Central memory CD8-positive, alpha-beta T cell (primary cell): Measurements from ENCODE around the gene SGCD.

Source experiments
- ATAC-seq: fragments of 150-1000 bp; cut with Tn5 transposase; replicated peaks from 2 replicates; pipeline ENCODE4 v1.10.0; 2022; ENCODE audit warnings: mild to moderate bottlenecking, moderate FRiP score, moderate number of reproducible peaks; ENCODE audit not compliant: poor library complexity, severe bottlenecking; ENCODE audit errors: extremely low read depth
- DNase-seq, 2 donors: peaks; one replicate each; pipeline ENCODE4 v3.0.0; 2021; ENCODE audit warnings: low spot score in 2 of 2
- H3K27ac Mint-ChIP-seq: one replicate; pipeline ENCODE4 v1.8.0; 2022; ENCODE audit warnings: low read depth, mild to moderate bottlenecking, moderate library complexity, mixed read lengths
- H3K27me3 Mint-ChIP-seq: one replicate; pipeline ENCODE4 v1.8.0; 2022; ENCODE audit warnings: mixed read lengths
- H3K36me3 Mint-ChIP-seq: one replicate; pipeline ENCODE4 v1.8.0; 2022; ENCODE audit warnings: mild to moderate bottlenecking, moderate library complexity, mixed read lengths; ENCODE audit not compliant: insufficient read depth
- H3K4me1 Mint-ChIP-seq: one replicate; pipeline ENCODE4 v1.8.0; 2022; ENCODE audit warnings: mixed read lengths
- H3K4me3 Mint-ChIP-seq: one replicate; pipeline ENCODE4 v1.8.0; 2022; ENCODE audit warnings: mild to moderate bottlenecking, moderate library complexity, mixed read lengths
- H3K9me3 Mint-ChIP-seq: one replicate; pipeline ENCODE4 v1.8.0; 2022; ENCODE audit warnings: mixed read lengths

SGCD gene

GRCh38 chr5:156419661-156420060 is 92.7 kb downstream of the SGCD start:
- Mint-ChIP-seq H3K36me3 (no peaks in the 10 kb centered on the region), H3K27me3 (peaks cover 6% of the 10 kb centered on the region), H3K4me1 (no peaks in the 10 kb centered on the region), H3K4me3 (no peak overlapping the region), H3K27ac (no peak overlapping the region), H3K9me3 (no peaks in the 10 kb centered on the region)
- DNase-seq, result no peak
- ATAC-seq, result no peak

- Mint-ChIP-seq H3K9me3 (no peaks in the 10 kb centered on the region), H3K4me1 (no peaks in the 10 kb centered on the region), H3K36me3 (no peaks in the 10 kb centered on the region), H3K4me3 (no peak overlapping the region), H3K27ac (no peak overlapping the region), H3K27me3 (peaks cover 16% of the 10 kb centered on the region)
- ATAC-seq (no peak), DNase-seq (no peak)
These were observed 93.7 kb downstream of the SGCD start for GRCh38 chr5:156420665-156421064.

GRCh38 chr5:156421798-156422197 is 94.8 kb downstream of the SGCD start:
- ATAC-seq, result no peak
- Mint-ChIP-seq H3K4me1 (no peaks in the 10 kb centered on the region), H3K27ac (no peak overlapping the region), H3K27me3 (peaks cover 23% of the 10 kb centered on the region), H3K36me3 (no peaks in the 10 kb centered on the region), H3K4me3 (no peak overlapping the region), H3K9me3 (no peaks in the 10 kb centered on the region)
- no peak for DNase-seq

GRCh38 chr5:156423597-156423996 is 96.6 kb downstream of the SGCD start:
- no peaks in the 10 kb centered on the region for H3K4me1 Mint-ChIP-seq
- no peaks in the 10 kb centered on the region for H3K36me3 Mint-ChIP-seq
- H3K4me3 Mint-ChIP-seq, result no peak overlapping the region
- ATAC-seq (no peak), DNase-seq (no peak)
- H3K27me3 Mint-ChIP-seq, result peaks cover 39% of the 10 kb centered on the region
- H3K27ac Mint-ChIP-seq, result no peak overlapping the region
- H3K9me3 Mint-ChIP-seq, result no peaks in the 10 kb centered on the region

- no peaks in the 10 kb centered on the region for H3K4me1 Mint-ChIP-seq
- no peak overlapping the region for H3K4me3 Mint-ChIP-seq
- peaks cover 72% of the 10 kb centered on the region for H3K27me3 Mint-ChIP-seq
- ATAC-seq, result no peak
- H3K27ac Mint-ChIP-seq, result no peak overlapping the region
- no peak for DNase-seq
- no peaks in the 10 kb centered on the region for H3K9me3 Mint-ChIP-seq
- H3K36me3 Mint-ChIP-seq, result no peaks in the 10 kb centered on the region
These were observed 100.4 kb downstream of the SGCD start for GRCh38 chr5:156427315-156427714.

- ATAC-seq (no peak), DNase-seq (no peak)
- Mint-ChIP-seq H3K27me3 (peaks cover 64% of the 10 kb centered on the region), H3K4me1 (no peaks in the 10 kb centered on the region), H3K4me3 (no peak overlapping the region), H3K27ac (no peak overlapping the region), H3K36me3 (no peaks in the 10 kb centered on the region), H3K9me3 (no peaks in the 10 kb centered on the region)
These were observed 105.2 kb downstream of the SGCD start for GRCh38 chr5:156431956-156432829.

- DNase-seq, result no peak
- ATAC-seq, result no peak
- Mint-ChIP-seq H3K4me3 (no peak overlapping the region), H3K4me1 (no peaks in the 10 kb centered on the region), H3K9me3 (no peaks in the 10 kb centered on the region), H3K36me3 (no peaks in the 10 kb centered on the region), H3K27ac (no peak overlapping the region), H3K27me3 (peaks cover 58% of the 10 kb centered on the region)
These were observed 105.8 kb downstream of the SGCD start for GRCh38 chr5:156432830-156433105.

- ATAC-seq, result no peak
- no peaks in the 10 kb centered on the region for H3K9me3 Mint-ChIP-seq
These were observed 107.5 kb downstream of the SGCD start for GRCh38 chr5:156434471-156434870.

GRCh38 chr5:156435101-156435500 is 108.1 kb downstream of the SGCD start:
- no peak for DNase-seq
- H3K27me3 Mint-ChIP-seq, result peaks cover 43% of the 10 kb centered on the region
- H3K9me3 Mint-ChIP-seq, result no peaks in the 10 kb centered on the region
- H3K27ac Mint-ChIP-seq, result no peak overlapping the region
- H3K4me3 Mint-ChIP-seq, result no peak overlapping the region
- H3K4me1 Mint-ChIP-seq, result no peaks in the 10 kb centered on the region
- H3K36me3 Mint-ChIP-seq, result no peaks in the 10 kb centered on the region
- ATAC-seq, result no peak

More at GRCh38 chr5:156434471-156434870, 107.5 kb downstream of the SGCD start:
- no peak for DNase-seq
- no peaks in the 10 kb centered on the region for H3K36me3 Mint-ChIP-seq
- no peak overlapping the region for H3K27ac Mint-ChIP-seq
- peaks cover 43% of the 10 kb centered on the region for H3K27me3 Mint-ChIP-seq
- no peaks in the 10 kb centered on the region for H3K4me1 Mint-ChIP-seq
- H3K4me3 Mint-ChIP-seq, result no peak overlapping the region

- ATAC-seq, result no peak
- H3K36me3 Mint-ChIP-seq, result no peaks in the 10 kb centered on the region
- peaks cover 24% of the 10 kb centered on the region for H3K27me3 Mint-ChIP-seq
- H3K4me3 Mint-ChIP-seq, result no peak overlapping the region
- no peak for DNase-seq
- no peak overlapping the region for H3K27ac Mint-ChIP-seq
- no peaks in the 10 kb centered on the region for H3K4me1 Mint-ChIP-seq
- no peaks in the 10 kb centered on the region for H3K9me3 Mint-ChIP-seq
These were observed 111.1 kb downstream of the SGCD start for GRCh38 chr5:156438076-156438475.

- DNase-seq, result no peak
- H3K9me3 Mint-ChIP-seq, result no peaks in the 10 kb centered on the region
- H3K4me1 Mint-ChIP-seq, result no peaks in the 10 kb centered on the region
- ATAC-seq, result no peak
- no peak overlapping the region for H3K4me3 Mint-ChIP-seq
- H3K36me3 Mint-ChIP-seq, result no peaks in the 10 kb centered on the region
- no peak overlapping the region for H3K27ac Mint-ChIP-seq
- H3K27me3 Mint-ChIP-seq, result peaks cover 43% of the 10 kb centered on the region
These were observed 117.9 kb downstream of the SGCD start for GRCh38 chr5:156444753-156445291.

GRCh38 chr5:156446526-156446925 is 119.6 kb downstream of the SGCD start:
- H3K9me3 Mint-ChIP-seq, result no peaks in the 10 kb centered on the region
- ATAC-seq, result no peak
- peaks cover 37% of the 10 kb centered on the region for H3K27me3 Mint-ChIP-seq
- H3K4me1 Mint-ChIP-seq, result no peaks in the 10 kb centered on the region
- no peaks in the 10 kb centered on the region for H3K36me3 Mint-ChIP-seq
- DNase-seq, result no peak
- H3K4me3 Mint-ChIP-seq, result no peak overlapping the region
- no peak overlapping the region for H3K27ac Mint-ChIP-seq

GRCh38 chr5:156450778-156451177 is 123.8 kb downstream of the SGCD start:
- Mint-ChIP-seq H3K4me1 (no peaks in the 10 kb centered on the region), H3K27me3 (peaks cover 9% of the 10 kb centered on the region), H3K9me3 (no peaks in the 10 kb centered on the region), H3K36me3 (no peaks in the 10 kb centered on the region), H3K27ac (no peak overlapping the region), H3K4me3 (no peak overlapping the region)
- DNase-seq (no peak), ATAC-seq (no peak)
